ENCODE measurements around the gene USP4. TPM values are rescaled to one million over a fixed set of nuclear protein-coding genes. Genes with fewer than 3 reads are reported as not detected.
A peak's percentile ranks its signal among the peaks of the same experiment; 100 is the strongest.

Gene USP4
- total and polyA plus RNA-seq, 2 of the 13 experiments (the other 11 are each of a cell fraction or from before 2014, with no cell fraction given) = 9.2 to 20.8 TPM

DNA sequence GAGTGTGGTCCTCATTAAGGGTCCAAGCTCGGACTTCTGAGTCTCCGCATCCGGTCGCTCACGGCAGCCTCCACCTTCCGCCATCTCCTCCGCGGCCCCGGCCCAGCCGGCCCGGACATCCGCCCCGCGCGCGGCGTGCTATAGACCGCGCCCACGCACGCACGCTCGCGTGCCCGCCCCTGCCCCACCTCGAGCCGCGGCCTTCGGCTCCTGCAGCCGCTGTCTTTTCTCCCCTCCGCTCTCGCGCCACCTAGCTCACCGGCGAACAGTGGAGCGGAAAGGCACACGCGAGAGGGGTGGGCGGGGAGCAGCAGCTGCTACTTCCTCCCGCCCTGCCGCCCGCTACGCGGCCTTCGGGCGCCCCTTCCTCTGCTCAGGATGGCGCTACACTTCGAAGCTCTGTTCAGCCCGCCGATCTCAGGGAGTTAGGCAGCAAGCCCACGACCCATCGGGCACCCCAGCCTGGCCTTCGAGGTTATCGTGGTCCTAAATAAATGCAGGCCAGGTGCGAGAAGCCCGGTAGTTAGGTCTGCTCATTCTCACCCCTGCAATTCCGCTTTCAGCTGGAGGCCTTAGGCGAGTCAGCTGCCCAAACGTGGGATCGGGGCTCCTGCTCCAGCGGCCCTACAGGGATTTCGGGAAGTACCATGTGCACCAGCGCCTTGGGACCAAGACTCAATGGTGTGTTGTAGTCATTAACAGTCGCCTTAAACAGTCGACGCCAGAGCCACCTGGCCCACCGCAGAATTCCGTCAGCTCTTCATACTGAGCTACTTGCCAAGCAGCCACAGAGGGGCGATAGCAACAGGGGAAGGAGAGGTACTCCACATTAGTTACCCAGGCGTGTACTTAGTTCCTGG is at the start of gene USP4 (continued):
- TF ChIP-seq, protein P1, sequence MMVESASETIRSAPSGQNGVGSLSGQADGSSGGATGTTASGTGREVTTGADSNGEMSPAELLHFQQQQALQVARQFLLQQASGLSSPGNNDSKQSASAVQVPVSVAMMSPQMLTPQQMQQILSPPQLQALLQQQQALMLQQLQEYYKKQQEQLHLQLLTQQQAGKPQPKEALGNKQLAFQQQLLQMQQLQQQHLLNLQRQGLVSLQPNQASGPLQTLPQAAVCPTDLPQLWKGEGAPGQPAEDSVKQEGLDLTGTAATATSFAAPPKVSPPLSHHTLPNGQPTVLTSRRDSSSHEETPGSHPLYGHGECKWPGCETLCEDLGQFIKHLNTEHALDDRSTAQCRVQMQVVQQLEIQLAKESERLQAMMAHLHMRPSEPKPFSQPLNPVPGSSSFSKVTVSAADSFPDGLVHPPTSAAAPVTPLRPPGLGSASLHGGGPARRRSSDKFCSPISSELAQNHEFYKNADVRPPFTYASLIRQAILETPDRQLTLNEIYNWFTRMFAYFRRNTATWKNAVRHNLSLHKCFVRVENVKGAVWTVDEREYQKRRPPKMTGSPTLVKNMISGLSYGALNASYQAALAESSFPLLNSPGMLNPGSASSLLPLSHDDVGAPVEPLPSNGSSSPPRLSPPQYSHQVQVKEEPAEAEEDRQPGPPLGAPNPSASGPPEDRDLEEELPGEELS (CRISPR knock-in tag; IDR thresholded peaks at IDR 0.05) = no peak; the same call in 1 of the 2 replicates
- TF ChIP-seq RELA (CRISPR knock-in tag; IDR thresholded peaks at IDR 0.05) (peak; percentile 61; the same call in 1 of the 2 replicates), NRL (CRISPR knock-in tag; IDR thresholded peaks at IDR 0.05; ENCODE audit: borderline replicate concordance) (peak; percentile 97), ZBTB20 (CRISPR knock-in tag; IDR thresholded peaks at IDR 0.05; ENCODE audit: borderline replicate concordance, low read depth) (peak; percentile 72), NONO (IDR thresholded peaks at IDR 0.05) (no peak), NONO (CRISPR knock-in tag; conservative IDR thresholded peaks at IDR 0.05) (peak; percentile 98), ZNF335 (CRISPR knock-in tag; IDR thresholded peaks at IDR 0.05) (no peak), ZNF251 (CRISPR knock-in tag; IDR thresholded peaks at IDR 0.05) (peak; percentile 96), POGZ (CRISPR knock-in tag; IDR thresholded peaks at IDR 0.05) (peak; percentile 89), ZNF589 (CRISPR knock-in tag; conservative IDR thresholded peaks at IDR 0.05) (peak; percentile 97), TOE1 (CRISPR knock-in tag; IDR thresholded peaks at IDR 0.05) (no peak; the same call in 1 of the 2 replicates), ZNF629 (CRISPR knock-in tag; conservative IDR thresholded peaks at IDR 0.05) (peak; percentile 44; the same call in 1 of the 2 replicates), ZNF12 (CRISPR knock-in tag; IDR thresholded peaks at IDR 0.05) (0 out of 2 replicates have a peak, but pooled peaks have one; percentile 52), SMARCC2 (IDR thresholded peaks at IDR 0.05) (no peak), ZNF17 (CRISPR knock-in tag; IDR thresholded peaks at IDR 0.05) (peak; percentile 34; the same call in 1 of the 2 replicates), AKAP8 (CRISPR knock-in tag; IDR thresholded peaks at IDR 0.05) (peak; percentile 86; the same call in 1 of the 2 replicates), FOXA1 (IDR thresholded peaks at IDR 0.05) (no peak), FOXA1 (CRISPR knock-in tag; IDR thresholded peaks at IDR 0.05) (peak; percentile 25), ELF3 (CRISPR knock-in tag; IDR thresholded peaks at IDR 0.05) (peak; percentile 92), CEBPG (CRISPR knock-in tag; IDR thresholded peaks at IDR 0.05) (peak; percentile 48; the same call in 1 of the 2 replicates), AHR (CRISPR knock-in tag; IDR thresholded peaks at IDR 0.05) (peak; percentile 80; the same call in 1 of the 2 replicates), ZBTB8A (CRISPR knock-in tag; IDR thresholded peaks at IDR 0.05; ENCODE audit: borderline replicate concordance, low read depth) (peak; percentile 97), ZBTB3 (CRISPR knock-in tag; IDR thresholded peaks at IDR 0.05; ENCODE audit: borderline replicate concordance, low read depth) (peak; percentile 90; the same call in 1 of the 2 replicates)
- TF ChIP-seq, protein P2, sequence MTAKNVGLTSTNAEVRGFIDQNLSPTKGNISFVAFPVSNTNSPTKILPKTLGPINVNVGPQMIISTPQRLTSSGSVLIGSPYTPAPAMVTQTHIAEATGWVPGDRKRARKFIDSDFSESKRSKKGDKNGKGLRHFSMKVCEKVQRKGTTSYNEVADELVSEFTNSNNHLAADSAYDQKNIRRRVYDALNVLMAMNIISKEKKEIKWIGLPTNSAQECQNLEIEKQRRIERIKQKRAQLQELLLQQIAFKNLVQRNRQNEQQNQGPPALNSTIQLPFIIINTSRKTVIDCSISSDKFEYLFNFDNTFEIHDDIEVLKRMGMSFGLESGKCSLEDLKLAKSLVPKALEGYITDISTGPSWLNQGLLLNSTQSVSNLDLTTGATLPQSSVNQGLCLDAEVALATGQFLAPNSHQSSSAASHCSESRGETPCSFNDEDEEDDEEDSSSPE (CRISPR knock-in tag; IDR thresholded peaks at IDR 0.05) = peak; percentile 97
- TF ChIP-seq, protein P3, sequence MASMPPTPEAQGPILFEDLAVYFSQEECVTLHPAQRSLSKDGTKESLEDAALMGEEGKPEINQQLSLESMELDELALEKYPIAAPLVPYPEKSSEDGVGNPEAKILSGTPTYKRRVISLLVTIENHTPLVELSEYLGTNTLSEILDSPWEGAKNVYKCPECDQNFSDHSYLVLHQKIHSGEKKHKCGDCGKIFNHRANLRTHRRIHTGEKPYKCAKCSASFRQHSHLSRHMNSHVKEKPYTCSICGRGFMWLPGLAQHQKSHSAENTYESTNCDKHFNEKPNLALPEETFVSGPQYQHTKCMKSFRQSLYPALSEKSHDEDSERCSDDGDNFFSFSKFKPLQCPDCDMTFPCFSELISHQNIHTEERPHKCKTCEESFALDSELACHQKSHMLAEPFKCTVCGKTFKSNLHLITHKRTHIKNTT (CRISPR knock-in tag; IDR thresholded peaks at IDR 0.05) = no peak
- TF ChIP-seq, protein P4, sequence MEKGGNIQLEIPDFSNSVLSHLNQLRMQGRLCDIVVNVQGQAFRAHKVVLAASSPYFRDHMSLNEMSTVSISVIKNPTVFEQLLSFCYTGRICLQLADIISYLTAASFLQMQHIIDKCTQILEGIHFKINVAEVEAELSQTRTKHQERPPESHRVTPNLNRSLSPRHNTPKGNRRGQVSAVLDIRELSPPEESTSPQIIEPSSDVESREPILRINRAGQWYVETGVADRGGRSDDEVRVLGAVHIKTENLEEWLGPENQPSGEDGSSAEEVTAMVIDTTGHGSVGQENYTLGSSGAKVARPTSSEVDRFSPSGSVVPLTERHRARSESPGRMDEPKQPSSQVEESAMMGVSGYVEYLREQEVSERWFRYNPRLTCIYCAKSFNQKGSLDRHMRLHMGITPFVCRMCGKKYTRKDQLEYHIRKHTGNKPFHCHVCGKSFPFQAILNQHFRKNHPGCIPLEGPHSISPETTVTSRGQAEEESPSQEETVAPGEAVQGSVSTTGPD (CRISPR knock-in tag; IDR thresholded peaks at IDR 0.05) = 0 out of 2 replicates have a peak, but pooled peaks have one; percentile 47

All from HepG2 (cell line).